ENCODE data around the gene NFIX. TPM values are rescaled to one million over a fixed set of nuclear protein-coding genes. Genes with fewer than 3 reads are reported as not detected.

Gene NFIX
- total RNA-seq, 1 donor from 2014 or later, result not detected

DNA sequence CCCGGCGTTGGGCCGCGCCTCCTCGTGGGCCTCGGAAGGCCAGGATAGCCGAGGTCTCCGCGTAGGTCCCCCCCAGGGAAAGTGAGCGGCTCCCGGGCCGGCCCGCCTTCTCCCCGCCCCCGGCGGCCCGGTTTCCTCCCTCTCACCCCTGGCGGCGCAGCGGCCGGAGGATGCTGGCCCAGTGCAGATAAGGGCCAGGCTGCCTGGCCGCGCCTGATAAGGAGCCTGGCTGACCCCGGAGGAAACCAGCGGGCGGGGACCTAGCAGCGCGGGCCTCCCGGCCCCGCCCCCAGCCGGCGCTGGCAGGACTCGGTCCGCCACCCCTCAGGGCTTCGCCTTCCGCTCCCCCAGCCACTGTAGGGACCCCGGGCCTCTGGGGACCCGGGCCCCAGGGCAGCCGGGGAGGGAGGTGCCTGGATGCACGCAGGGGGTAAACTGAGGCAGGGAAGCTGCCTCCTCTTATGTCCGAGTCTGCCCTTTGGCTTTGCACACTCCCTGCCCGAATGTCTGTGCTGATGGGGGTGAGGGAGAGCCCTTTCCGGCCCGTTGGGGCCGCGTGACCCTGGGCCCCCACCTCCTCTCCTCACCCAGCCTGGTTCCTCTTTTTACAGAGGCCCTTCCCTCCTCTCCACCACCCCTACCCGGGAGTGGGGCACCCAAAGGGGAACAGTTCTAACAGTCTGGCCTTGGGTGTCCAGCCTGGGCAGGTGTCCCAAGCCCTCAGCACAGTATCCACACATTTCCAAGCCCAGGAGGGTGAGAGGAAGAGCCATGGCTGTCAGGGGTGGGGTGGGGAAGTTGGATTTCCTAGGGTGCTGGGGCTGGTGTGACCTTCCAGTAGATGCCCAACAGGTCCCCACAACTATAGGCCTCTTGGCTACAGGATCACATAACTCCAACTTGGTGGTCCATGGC lies 107.6 kb downstream of the NFIX start, which contains the start of gene LYL1:
LYL1 (minus strand) TSS at position 193 of the 915 bp plus-strand sequence. CDS start 1,687 bp downstream, outside the sequence.
- no peak for TF ChIP-seq CTCF (conservative IDR thresholded peaks at IDR 0.05; ENCODE audit: low read depth, low read length)
- no peak within 1 kb of the TSS for H3K4me3 ChIP-seq (ENCODE audit: low read depth, low read length)

GRCh38 chr19:13103581-13104359 lies 108.5 kb downstream of the NFIX start:
- no peak for DNase-seq (ENCODE audit: low read depth)
- TF ChIP-seq CTCF (conservative IDR thresholded peaks at IDR 0.05; ENCODE audit: low read depth, low read length), result no peak
- H3K4me3 ChIP-seq (ENCODE audit: low read depth, low read length), result no peak overlapping the region

More for the DNA sequence above, 107.6 kb downstream of the NFIX start, which contains the start of gene LYL1:
- DNase-seq (ENCODE audit: low read depth), result no peak

DNA sequence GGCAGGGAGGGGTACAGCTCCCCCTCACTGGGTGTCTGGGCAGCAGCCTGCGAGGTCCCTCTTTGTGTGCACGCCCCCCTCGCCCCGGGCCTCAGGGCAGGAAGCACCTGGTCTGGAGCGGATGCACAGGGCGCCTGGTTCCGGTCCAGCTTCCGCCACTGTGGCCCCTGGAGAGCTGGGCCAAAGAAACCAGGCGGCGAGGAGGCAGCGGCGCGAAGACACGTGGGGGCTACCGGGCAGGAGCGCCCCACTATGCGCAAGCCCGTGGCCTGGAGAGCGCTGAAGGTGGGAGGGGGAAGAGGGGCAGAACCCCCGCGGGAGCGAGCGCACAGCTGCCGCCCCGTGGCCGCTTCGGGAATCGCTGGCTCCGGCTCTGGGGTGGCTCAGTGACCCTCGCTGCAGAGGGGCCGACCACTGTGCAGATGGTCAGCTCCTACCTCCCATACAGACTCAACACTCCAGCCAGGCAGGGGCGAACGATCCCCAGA lies 109.1 kb downstream of the NFIX start:
- peak; percentile 47 for TF ChIP-seq CTCF (conservative IDR thresholded peaks at IDR 0.05; ENCODE audit: low read depth, low read length)
- H3K4me3 ChIP-seq (ENCODE audit: low read depth, low read length), result no peak overlapping the region
- no peak for DNase-seq (ENCODE audit: low read depth)

DNA sequence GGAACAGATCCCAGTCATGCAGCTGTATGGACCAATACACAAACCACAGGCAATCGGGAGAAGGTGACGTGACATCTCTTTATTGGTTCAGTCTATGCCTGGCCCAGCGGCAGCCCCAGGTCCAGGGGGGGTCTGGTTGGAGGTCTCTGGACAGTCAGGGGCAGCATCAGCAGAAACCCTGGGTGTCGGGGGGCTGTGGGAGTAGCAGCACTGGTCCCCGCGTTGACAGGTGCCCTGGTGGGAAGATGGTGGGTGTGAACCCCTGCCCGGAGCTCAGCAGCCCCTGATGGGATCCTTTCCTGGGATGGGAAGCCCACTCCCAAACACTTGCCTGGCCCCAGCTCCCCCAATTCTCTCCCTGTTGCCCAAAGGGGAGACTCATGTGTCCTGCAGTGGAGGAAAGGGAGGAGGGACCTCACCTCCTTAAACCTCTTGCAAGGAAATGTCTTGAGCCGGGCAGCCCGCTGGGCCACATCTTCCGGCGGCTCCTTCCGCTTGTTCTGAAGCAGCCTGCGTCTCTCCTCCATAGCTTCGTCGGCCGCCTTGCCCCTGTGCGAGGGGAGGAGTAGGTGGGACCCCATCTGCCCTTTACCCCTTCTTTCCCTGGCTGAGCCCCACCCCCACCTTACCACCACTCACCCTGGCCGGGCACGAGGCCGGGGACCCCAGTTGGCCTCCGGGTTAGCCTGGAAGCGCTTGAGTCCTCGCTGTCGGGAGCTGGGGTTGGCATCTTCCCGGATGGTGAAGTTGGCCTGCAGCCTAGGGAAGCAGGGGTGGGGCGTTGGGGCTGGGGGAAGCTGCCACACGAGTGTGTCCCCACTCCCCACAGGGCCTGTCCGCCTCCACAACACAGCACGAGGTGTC lies 109.8 kb downstream of the NFIX start:
- DNase-seq (ENCODE audit: low read depth), result no peak
- no peak overlapping the region for H3K4me3 ChIP-seq (ENCODE audit: low read depth, low read length)
- TF ChIP-seq CTCF (conservative IDR thresholded peaks at IDR 0.05; ENCODE audit: low read depth, low read length), result no peak

GRCh38 chr19:13109361-13110098 lies 114.3 kb downstream of the NFIX start:
- TF ChIP-seq CTCF (conservative IDR thresholded peaks at IDR 0.05; ENCODE audit: low read depth, low read length), result no peak
- DNase-seq (ENCODE audit: low read depth), result no peak
- H3K4me3 ChIP-seq (ENCODE audit: low read depth, low read length), result no peak overlapping the region
